Duodenal mucosa (tissue), 2 donors: ENCODE results near the gene KCNJ5.

Experiments
- H3K27ac ChIP-seq: one replicate; pipeline ENCODE4 v1.7.0; 2013; ENCODE audit warnings: low read depth, low read length
- H3K27me3 ChIP-seq, 2 donors: one replicate each; pipeline ENCODE4 v1.7.0; 2013; ENCODE audit warnings: low read length in 2 of 2, control low read depth in 1 of 2; ENCODE audit not compliant: insufficient read depth in 2 of 2, control insufficient read depth in 1 of 2
- H3K36me3 ChIP-seq, 2 donors: one replicate each; pipeline ENCODE4 v1.7.0; 2013; ENCODE audit warnings: low read length in 2 of 2, control low read depth in 1 of 2; ENCODE audit not compliant: insufficient read depth in 2 of 2, control insufficient read depth in 1 of 2
- H3K4me1 ChIP-seq, 2 donors: one replicate each; pipeline ENCODE4 v1.7.0; 2013; ENCODE audit warnings: low read length in 2 of 2, control low read depth in 1 of 2; ENCODE audit not compliant: insufficient read depth in 2 of 2, control insufficient read depth in 1 of 2
- H3K4me3 ChIP-seq, 2 donors: one replicate each; pipeline ENCODE4 v1.7.0; 2013; ENCODE audit warnings: low read length in 2 of 2, low read depth in 1 of 2
- H3K9ac ChIP-seq, 2 donors: one replicate each; pipeline ENCODE4 v1.7.0; 2013; ENCODE audit warnings: low read length in 2 of 2, low read depth in 1 of 2
- H3K9me3 ChIP-seq, 2 donors: one replicate each; pipeline ENCODE4 v1.7.0; 2013; ENCODE audit warnings: low read length in 2 of 2, control low read depth in 1 of 2; ENCODE audit not compliant: control insufficient read depth in 1 of 2

Gene KCNJ5

GRCh38 chr11:128890543-128891368, at the start of gene KCNJ5:
Gene KCNJ5, plus strand, starts transcription at chr11:128891356. Its CDS starts 19,918 bp downstream, at chr11:128911274.
- Histone ChIP-seq H3K27ac (no peak within 1 kb of the TSS), H3K27me3 (peaks cover 13 to 16% of the 10 kb centered on the region in 2 donors), H3K9ac (peak within 1 kb of the TSS; percentile 20 to 28), H3K36me3 (no peaks in the 10 kb centered on the region), H3K4me1 (peaks cover 31 to 36% of the 10 kb centered on the region in 2 donors), H3K9me3 (no peaks in the 10 kb centered on the region), H3K4me3 (peak within 1 kb of the TSS; percentile 54 to 55)

GRCh38 chr11:128841461-128842072, 49.6 kb upstream of the KCNJ5 start:
- Histone ChIP-seq H3K4me3 (no peak overlapping the region), H3K9ac (no peak overlapping the region), H3K4me1 (no peaks in the 10 kb centered on the region), H3K9me3 (no peaks in the 10 kb centered on the region), H3K27me3 (no peaks in the 10 kb centered on the region), H3K36me3 (no peaks in the 10 kb centered on the region), H3K27ac (no peak overlapping the region)

- no peak overlapping the region for H3K27ac ChIP-seq
- no peaks in the 10 kb centered on the region for H3K4me1 ChIP-seq
- H3K27me3 ChIP-seq = no peaks in the 10 kb centered on the region
- H3K36me3 ChIP-seq = no peaks in the 10 kb centered on the region
- no peak overlapping the region for H3K4me3 ChIP-seq
- no peak overlapping the region for H3K9ac ChIP-seq
- no peaks in the 10 kb centered on the region for H3K9me3 ChIP-seq
Observed at GRCh38 chr11:128843198-128843785, 47.9 kb upstream of the KCNJ5 start.

GRCh38 chr11:128845334-128845780, 45.8 kb upstream of the KCNJ5 start:
- no peaks in the 10 kb centered on the region for H3K27me3 ChIP-seq
- no peak overlapping the region for H3K9ac ChIP-seq
- H3K36me3 ChIP-seq = no peaks in the 10 kb centered on the region
- H3K4me1 ChIP-seq = no peaks in the 10 kb centered on the region
- H3K4me3 ChIP-seq = no peak overlapping the region
- H3K9me3 ChIP-seq = no peaks in the 10 kb centered on the region
- no peak overlapping the region for H3K27ac ChIP-seq

- H3K27ac ChIP-seq = no peak overlapping the region
- H3K36me3 ChIP-seq = no peaks in the 10 kb centered on the region
- H3K4me3 ChIP-seq = no peak overlapping the region
- H3K9ac ChIP-seq = no peak overlapping the region
- no peaks in the 10 kb centered on the region for H3K4me1 ChIP-seq
- no peaks in the 10 kb centered on the region for H3K9me3 ChIP-seq
- no peaks in the 10 kb centered on the region for H3K27me3 ChIP-seq
Observed at GRCh38 chr11:128846985-128847384, 44.2 kb upstream of the KCNJ5 start.

- Histone ChIP-seq H3K4me1 (no peaks in the 10 kb centered on the region), H3K9ac (no peak overlapping the region), H3K27me3 (no peaks in the 10 kb centered on the region), H3K4me3 (no peak overlapping the region), H3K36me3 (no peaks in the 10 kb centered on the region), H3K9me3 (no peaks in the 10 kb centered on the region), H3K27ac (no peak overlapping the region)
Observed at GRCh38 chr11:128848815-128849455, 42.2 kb upstream of the KCNJ5 start.

- Histone ChIP-seq H3K27me3 (no peaks in the 10 kb centered on the region), H3K27ac (no peak overlapping the region)
Observed at GRCh38 chr11:128852327-128853023, 38.7 kb upstream of the KCNJ5 start.

GRCh38 chr11:128853559-128853958, 37.6 kb upstream of the KCNJ5 start:
- no peak overlapping the region for H3K27ac ChIP-seq

More at GRCh38 chr11:128852327-128853023, 38.7 kb upstream of the KCNJ5 start:
- Histone ChIP-seq H3K36me3 (no peaks in the 10 kb centered on the region), H3K4me3 (no peak overlapping the region), H3K9me3 (no peaks in the 10 kb centered on the region), H3K9ac (no peak overlapping the region), H3K4me1 (no peaks in the 10 kb centered on the region)

GRCh38 chr11:128854841-128855240, 36.3 kb upstream of the KCNJ5 start:
- H3K27me3 ChIP-seq = no peaks in the 10 kb centered on the region
- H3K36me3 ChIP-seq = no peaks in the 10 kb centered on the region
- no peaks in the 10 kb centered on the region for H3K4me1 ChIP-seq
- H3K27ac ChIP-seq = no peak overlapping the region
- H3K4me3 ChIP-seq = no peak overlapping the region
- no peak overlapping the region for H3K9ac ChIP-seq
- H3K9me3 ChIP-seq = no peaks in the 10 kb centered on the region

More at GRCh38 chr11:128853559-128853958, 37.6 kb upstream of the KCNJ5 start:
- no peaks in the 10 kb centered on the region for H3K4me1 ChIP-seq
- H3K36me3 ChIP-seq = no peaks in the 10 kb centered on the region
- no peaks in the 10 kb centered on the region for H3K27me3 ChIP-seq
- H3K4me3 ChIP-seq = no peak overlapping the region
- no peak overlapping the region for H3K9ac ChIP-seq
- no peaks in the 10 kb centered on the region for H3K9me3 ChIP-seq
